K562 (cell line): ENCODE measurements around the gene UBALD2. TPM values are rescaled to one million over a fixed set of nuclear protein-coding genes. Genes with fewer than 3 reads are reported as not detected.
A peak's percentile ranks its signal among the peaks of the same experiment; 100 is the strongest.

Experiments used
- CBX3 ChIP-seq, 2 experiments: IDR thresholded peaks; 1 replicate in 1 of 2; 2 replicates in 1 of 2; pipeline ENCODE4 v1.6.1; 2012; ENCODE audit warnings: inconsistent platforms in 2 of 2, low read length in 2 of 2, borderline replicate concordance in 1 of 2, control low read depth in 1 of 2
- CREB3 ChIP-seq: fragments of 450-650 bp; conservative IDR thresholded peaks from 2 replicates; pipeline ENCODE4 v1.6.1; 2016; ENCODE audit warnings: missing genetic modification characterization, low read depth, mild to moderate bottlenecking, missing compliant biosample characterization, moderate library complexity
- DACH1 ChIP-seq: fragments of 450-650 bp; IDR thresholded peaks from 2 replicates; pipeline ENCODE4 v1.6.1; 2018; ENCODE audit not compliant: partially characterized antibody
- DEAF1 ChIP-seq: fragments of 450-650 bp; formaldehyde crosslinking; IDR thresholded peaks from 2 replicates; pipeline ENCODE4 v1.4.0; 2020; ENCODE audit warnings: mild to moderate bottlenecking, moderate library complexity
- HOXB6 ChIP-seq: fragments of 250-450 bp; sonication (Bioruptor Pico); IDR thresholded peaks from 2 replicates; pipeline ENCODE4 v1.5.1; 2022; ENCODE audit warnings: mild to moderate bottlenecking, borderline replicate concordance
- MED1 ChIP-seq: sonication (generic); formaldehyde crosslinking; IDR thresholded peaks from 2 replicates; pipeline ENCODE4 v1.8.1; 2023; ENCODE audit warnings: missing genetic modification reagents, borderline replicate concordance
- NBN ChIP-seq: fragments of 450-650 bp; IDR thresholded peaks from 2 replicates; pipeline ENCODE4 v1.6.1; 2016; ENCODE audit warnings: low read depth, mild to moderate bottlenecking
- NR0B1 ChIP-seq: fragments of 450-650 bp; IDR thresholded peaks from one replicate; pipeline ENCODE4 v1.6.1; 2018; ENCODE audit warnings: mild to moderate bottlenecking, moderate library complexity; ENCODE audit not compliant: partially characterized antibody
- POU5F1 ChIP-seq: fragments of 150-350 bp; IDR thresholded peaks from 2 replicates; pipeline ENCODE4 v1.6.1; 2014; ENCODE audit warnings: borderline replicate concordance, low read length, low read depth, mild to moderate bottlenecking; ENCODE audit not compliant: partially characterized antibody
- RB1 ChIP-seq: fragments of 450-650 bp; IDR thresholded peaks from 2 replicates; pipeline ENCODE4 v1.6.1; 2017; ENCODE audit warnings: low read depth, mild to moderate bottlenecking
- RHOXF2B ChIP-seq: fragments of 250-450 bp; sonication (Bioruptor Pico); conservative IDR thresholded peaks from 2 replicates; pipeline ENCODE4 v1.5.1; 2021
- SIRT6 ChIP-seq: IDR thresholded peaks from one replicate; pipeline ENCODE4 v1.6.1; 2012; ENCODE audit warnings: low read depth, mild to moderate bottlenecking, control low read depth, inconsistent platforms, low read length, moderate library complexity
- SP1 ChIP-seq: sonication (generic); formaldehyde crosslinking; IDR thresholded peaks from 2 replicates; pipeline ENCODE4 v1.8.1; 2022; ENCODE audit warnings: mild to moderate bottlenecking, missing genetic modification reagents
- TOE1 ChIP-seq, 2 experiments: fragments of 450-650 bp in 1 of 2; sonication (generic) in 1 of 2; formaldehyde crosslinking in 1 of 2; IDR thresholded peaks; 2 replicates each; pipeline versions ENCODE4 v1.7.1 to v1.8.0; 2016 to 2022; ENCODE audit warnings: borderline replicate concordance in 2 of 2, mild to moderate bottlenecking in 2 of 2, antibody characterized with exemption in 1 of 2, inconsistent platforms in 1 of 2, low read depth in 1 of 2, missing genetic modification reagents in 1 of 2, moderate library complexity in 1 of 2
- XRCC4 ChIP-seq: IDR thresholded peaks from one replicate; pipeline ENCODE4 v1.6.1; 2011; ENCODE audit not compliant: insufficient read depth, insufficient read length; ENCODE audit errors: extremely low read depth
- ZNF239 ChIP-seq: fragments of 250-450 bp; sonication (Bioruptor Pico); IDR thresholded peaks from 2 replicates; pipeline ENCODE4 v1.4.0; 2020; ENCODE audit warnings: mild to moderate bottlenecking
- ZNF766 ChIP-seq: fragments of 200-800 bp; sonication (Bioruptor generic); conservative IDR thresholded peaks from 2 replicates; pipeline ENCODE4 v1.6.1; 2016; ENCODE audit warnings: missing genetic modification characterization, missing compliant biosample characterization
- polyA plus RNA-seq, 8 experiments: library from polyadenylated mRNA; depleted of rRNA in 4 of 8; stranded (reverse) in 5 of 8; unstranded in 3 of 8; fragments of >200 nt; fragmentation: Nextera tagmentation in 2 of 8; fragmentation: Illumina TruSeq in 1 of 8; extraction: Ambion mirVana in 2 of 8; extraction: Trizol in 1 of 8; gene quantifications; 2 replicates each; pipeline versions ENCODE4 v1.2.1 to v1.2.3, GENCODE V29; 2011 to 2014; ENCODE audit warnings: inconsistent platforms in 1 of 8, missing spikeins in 1 of 8
- total RNA-seq, 7 experiments: library from RNA; depleted of rRNA in 6 of 7; stranded (reverse); fragments of >200 nt in 6 of 7; fragmentation: Illumina TruSeq in 2 of 7; extraction: Trizol in 2 of 7; gene quantifications; 2 replicates each; pipeline versions ENCODE4 v1.2.1 to v1.2.3, GENCODE V29; 2011 to 2021; ENCODE audit warnings: low replicate concordance in 1 of 7
- TF ChIP-seq, protein P1 (sequence below): fragments of 450-650 bp; formaldehyde crosslinking; conservative IDR thresholded peaks from 2 replicates; pipeline ENCODE4 v1.4.0; 2022; ENCODE audit warnings: mild to moderate bottlenecking, missing genetic modification characterization
- TF ChIP-seq, protein P2 (sequence below), 2 experiments: IDR thresholded peaks; 2 replicates each; pipeline ENCODE4 v1.6.1; 2012; ENCODE audit warnings: improper control_type of control experiment in 2 of 2, low read depth in 2 of 2, low read length in 2 of 2, borderline replicate concordance in 1 of 2

UBALD2 gene
- total and polyA plus RNA-seq, 9 of the 15 experiments (the other 6 are each of a cell fraction or from before 2014, with no cell fraction given), result 2.3 to 94.1 (median 25.3) TPM

- TF ChIP-seq ZNF239 (CRISPR knock-in tag) (no peak), XRCC4 (no peak), CBX3 (IDR thresholded peaks at IDR 0.05; ENCODE audit: borderline replicate concordance in 1 of 2, low read length in 2 of 2) (no peak), SP1 (CRISPR knock-in tag) (0 out of 2 replicates have a peak, but pooled peaks have one; percentile 1), SIRT6 (no peak), RB1 (peak; percentile 64; the same call in 1 of the 2 replicates), CREB3 (tag) (no peak), NBN (no peak; the same call in 1 of the 2 replicates), DACH1 (peak; percentile 33), MED1 (CRISPR knock-in tag) (no peak), POU5F1 (no peak), TOE1 (IDR thresholded peaks at IDR 0.05; ENCODE audit: borderline replicate concordance) (no peak; the same call in 1 of the 2 replicates), TOE1 (CRISPR knock-in tag; IDR thresholded peaks at IDR 0.05; ENCODE audit: borderline replicate concordance, low read depth) (no peak), RHOXF2B (CRISPR knock-in tag) (no peak), ZNF766 (CRISPR knock-in tag) (no peak), DEAF1 (CRISPR knock-in tag) (no peak), NR0B1 (no peak), HOXB6 (no peak)
- TF ChIP-seq, protein P1, sequence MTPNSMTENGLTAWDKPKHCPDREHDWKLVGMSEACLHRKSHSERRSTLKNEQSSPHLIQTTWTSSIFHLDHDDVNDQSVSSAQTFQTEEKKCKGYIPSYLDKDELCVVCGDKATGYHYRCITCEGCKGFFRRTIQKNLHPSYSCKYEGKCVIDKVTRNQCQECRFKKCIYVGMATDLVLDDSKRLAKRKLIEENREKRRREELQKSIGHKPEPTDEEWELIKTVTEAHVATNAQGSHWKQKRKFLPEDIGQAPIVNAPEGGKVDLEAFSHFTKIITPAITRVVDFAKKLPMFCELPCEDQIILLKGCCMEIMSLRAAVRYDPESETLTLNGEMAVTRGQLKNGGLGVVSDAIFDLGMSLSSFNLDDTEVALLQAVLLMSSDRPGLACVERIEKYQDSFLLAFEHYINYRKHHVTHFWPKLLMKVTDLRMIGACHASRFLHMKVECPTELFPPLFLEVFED (CRISPR knock-in tag), result no peak; the same call in 1 of the 2 replicates
- TF ChIP-seq, protein P2, sequence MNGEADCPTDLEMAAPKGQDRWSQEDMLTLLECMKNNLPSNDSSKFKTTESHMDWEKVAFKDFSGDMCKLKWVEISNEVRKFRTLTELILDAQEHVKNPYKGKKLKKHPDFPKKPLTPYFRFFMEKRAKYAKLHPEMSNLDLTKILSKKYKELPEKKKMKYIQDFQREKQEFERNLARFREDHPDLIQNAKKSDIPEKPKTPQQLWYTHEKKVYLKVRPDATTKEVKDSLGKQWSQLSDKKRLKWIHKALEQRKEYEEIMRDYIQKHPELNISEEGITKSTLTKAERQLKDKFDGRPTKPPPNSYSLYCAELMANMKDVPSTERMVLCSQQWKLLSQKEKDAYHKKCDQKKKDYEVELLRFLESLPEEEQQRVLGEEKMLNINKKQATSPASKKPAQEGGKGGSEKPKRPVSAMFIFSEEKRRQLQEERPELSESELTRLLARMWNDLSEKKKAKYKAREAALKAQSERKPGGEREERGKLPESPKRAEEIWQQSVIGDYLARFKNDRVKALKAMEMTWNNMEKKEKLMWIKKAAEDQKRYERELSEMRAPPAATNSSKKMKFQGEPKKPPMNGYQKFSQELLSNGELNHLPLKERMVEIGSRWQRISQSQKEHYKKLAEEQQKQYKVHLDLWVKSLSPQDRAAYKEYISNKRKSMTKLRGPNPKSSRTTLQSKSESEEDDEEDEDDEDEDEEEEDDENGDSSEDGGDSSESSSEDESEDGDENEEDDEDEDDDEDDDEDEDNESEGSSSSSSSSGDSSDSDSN (IDR thresholded peaks at IDR 0.05; ENCODE audit: borderline replicate concordance in 1 of 2, low read depth in 2 of 2, low read length in 2 of 2), result no peak
Measured at GRCh38 chr17:76268015-76268749, 3.0 kb downstream of the UBALD2 start (continued).
